HG03097 (cell line): ENCODE data around the gene MCF2L.

Experiments used
- ATAC-seq: cut with Tn5 transposase; IDR thresholded peaks from one replicate; pipeline ENCODE4 v1.9.1; 2021; ENCODE audit not compliant: unreplicated experiment, low FRiP score

Gene MCF2L

GRCh38 chr13:113014752-113015745 is 46.0 kb downstream of the MCF2L start:
- ATAC-seq, result no peak

GRCh38 chr13:113015826-113016525 is 47.0 kb downstream of the MCF2L start:
- ATAC-seq, result no peak

GRCh38 chr13:113016526-113017295 is 47.7 kb downstream of the MCF2L start:
- ATAC-seq, result no peak

- ATAC-seq, result no peak
Observed at GRCh38 chr13:113017506-113018215, 48.6 kb downstream of the MCF2L start.

- no peak for ATAC-seq
Observed at GRCh38 chr13:113018676-113019465, 49.9 kb downstream of the MCF2L start.

GRCh38 chr13:113020323-113021080 is 51.5 kb downstream of the MCF2L start:
- no peak for ATAC-seq

GRCh38 chr13:113021391-113021790 is 52.4 kb downstream of the MCF2L start:
- ATAC-seq, result no peak

GRCh38 chr13:113021811-113022210 is 52.8 kb downstream of the MCF2L start:
- no peak for ATAC-seq

GRCh38 chr13:113022391-113022744 is 53.4 kb downstream of the MCF2L start:
- ATAC-seq, result no peak

- no peak for ATAC-seq
Observed at GRCh38 chr13:113022745-113023574, 53.9 kb downstream of the MCF2L start.

- ATAC-seq, result no peak
Observed at GRCh38 chr13:113023694-113024430, 54.8 kb downstream of the MCF2L start.

- no peak for ATAC-seq
Observed at GRCh38 chr13:113024466-113024865, 55.5 kb downstream of the MCF2L start.

- no peak for ATAC-seq
Observed at GRCh38 chr13:113026391-113026910, 57.4 kb downstream of the MCF2L start.

- ATAC-seq, result no peak
Observed at GRCh38 chr13:113027095-113027494, 58.1 kb downstream of the MCF2L start.

- ATAC-seq, result no peak
Observed at GRCh38 chr13:113027566-113027965, 58.6 kb downstream of the MCF2L start.

- no peak for ATAC-seq
Observed at GRCh38 chr13:113028336-113029060, 59.5 kb downstream of the MCF2L start.
